Activated naive CD4-positive, alpha-beta T cell treated with anti-CD3 and anti-CD28 coated beads, Interleukin-2, amount 50 U/mL, for 16 hours (primary cell): ENCODE results near the gene TSPAN5.

Experiments used
- DNase-seq: peaks from one replicate; pipeline ENCODE4 v3.0.0-alpha.2; 2020

The TSPAN5 gene

DNA sequence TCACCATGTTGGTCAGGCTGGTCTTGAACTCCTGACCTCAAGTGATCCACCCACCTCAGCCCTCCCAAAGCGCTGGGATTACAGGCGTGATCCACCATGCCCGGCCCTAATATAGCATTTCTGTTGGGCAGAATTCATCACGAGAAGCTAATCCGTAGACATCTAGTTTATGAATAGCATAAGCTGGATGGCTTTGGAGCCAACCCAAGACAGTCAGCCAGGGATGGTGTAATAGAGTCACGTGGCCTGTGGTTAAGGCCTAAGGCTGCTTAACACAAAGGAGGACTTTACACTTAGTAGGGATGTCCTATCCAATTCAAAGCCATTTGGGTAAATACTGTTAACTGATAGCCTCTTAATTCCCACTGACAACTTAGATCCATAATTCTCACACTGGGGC, 223.6 kb downstream of the TSPAN5 start:
- DNase-seq, result no peak

DNA sequence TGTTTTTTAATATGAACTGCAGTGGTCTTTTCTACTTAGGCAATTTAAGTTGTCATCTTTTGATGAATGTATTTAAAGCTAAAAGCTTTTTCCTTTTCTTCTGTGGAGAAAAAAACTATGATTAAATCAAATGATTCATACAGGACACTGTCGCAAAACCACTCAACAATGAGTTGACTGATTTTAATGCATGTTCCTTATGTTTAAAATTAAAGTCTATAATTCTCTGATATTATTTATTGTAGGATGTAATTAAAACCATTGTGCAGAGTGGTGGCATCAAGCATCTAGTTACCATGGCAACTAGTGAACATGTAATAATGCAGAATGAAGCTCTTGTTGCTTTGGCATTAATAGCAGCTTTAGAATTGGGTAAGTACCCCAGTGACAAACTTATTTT, 224.7 kb downstream of the TSPAN5 start:
- DNase-seq, result no peak

DNA sequence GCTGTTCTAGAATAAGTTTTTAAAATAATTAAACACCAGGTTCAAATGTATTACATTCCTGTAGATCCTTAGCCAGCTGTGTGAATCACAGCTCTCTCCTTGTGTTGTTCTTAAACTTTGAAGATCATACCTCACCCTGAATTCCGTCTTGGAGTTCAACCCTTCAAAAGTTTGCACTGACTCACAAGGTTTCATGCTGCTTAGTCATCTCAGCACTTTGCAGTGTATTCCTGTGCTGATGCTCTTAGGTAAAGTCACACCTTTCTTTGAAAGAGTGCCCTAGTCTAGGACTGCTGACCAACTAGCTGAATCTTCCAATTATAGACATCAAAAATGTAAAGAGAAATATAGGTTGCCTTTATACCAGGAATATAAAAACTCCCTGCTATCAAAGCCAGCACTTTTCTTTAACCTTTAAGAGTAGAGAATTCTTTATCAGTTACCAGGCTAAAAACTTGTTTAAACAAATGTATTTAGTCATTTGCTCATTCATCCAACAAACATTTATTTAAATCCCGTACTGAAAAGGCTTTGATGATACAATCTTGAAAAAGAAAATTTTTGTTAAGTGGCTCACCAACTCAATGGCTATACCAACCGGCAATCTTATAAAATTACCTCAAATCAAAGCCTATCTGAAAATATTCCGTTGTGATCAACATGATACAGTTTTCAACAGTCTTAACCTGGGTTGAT, 227.6 kb downstream of the TSPAN5 start:
- DNase-seq, result no peak

DNA sequence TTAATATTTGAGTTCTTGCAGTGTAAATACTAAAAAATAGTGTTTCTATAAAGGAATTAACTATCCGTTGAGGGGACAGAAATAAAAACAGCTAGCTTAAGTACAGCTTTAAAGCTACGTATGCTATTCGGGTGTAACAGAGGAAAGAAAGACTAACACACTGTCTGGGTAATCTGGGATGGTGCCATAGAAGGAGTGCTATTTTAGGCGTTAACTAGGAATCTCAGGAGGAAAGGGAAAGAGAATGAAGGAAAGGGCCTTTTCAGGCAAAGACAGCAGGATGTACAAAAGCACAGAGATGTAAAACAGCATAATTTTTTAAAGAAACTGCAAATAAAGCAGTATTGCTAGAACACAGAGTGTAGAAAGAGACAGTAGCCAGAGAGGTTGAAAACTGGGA, 235.4 kb downstream of the TSPAN5 start:
- DNase-seq, result no peak

DNA sequence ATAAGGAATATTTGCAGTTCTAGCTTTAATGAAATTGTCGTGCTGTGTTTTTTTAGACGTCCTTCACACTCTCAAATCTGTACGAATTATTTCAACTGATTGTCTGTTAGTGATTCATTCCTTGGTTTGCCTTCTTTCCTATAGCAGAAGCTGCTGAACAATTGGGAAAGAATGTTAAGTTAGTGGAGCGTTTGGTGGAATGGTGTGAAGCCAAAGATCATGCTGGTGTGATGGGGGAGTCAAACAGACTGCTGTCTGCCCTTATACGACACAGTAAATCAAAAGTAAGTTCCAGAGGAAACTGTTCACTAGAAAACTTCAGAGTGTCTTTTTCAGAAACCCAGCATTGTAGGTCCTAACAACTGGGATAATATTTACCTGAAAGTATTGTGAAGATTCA, 237.3 kb downstream of the TSPAN5 start:
- DNase-seq, result no peak
